DMS153 (cell line): ENCODE measurements around the gene LMO4.

Experiments
- DNase-seq: peaks from one replicate; lab custom pipeline; 2025; lab: John Stamatoyannopoulos, UW

The LMO4 gene

GRCh38 chr1:87327376-87328271, 1.1 kb upstream of the LMO4 start:
- DNase-seq, result no peak

DNA sequence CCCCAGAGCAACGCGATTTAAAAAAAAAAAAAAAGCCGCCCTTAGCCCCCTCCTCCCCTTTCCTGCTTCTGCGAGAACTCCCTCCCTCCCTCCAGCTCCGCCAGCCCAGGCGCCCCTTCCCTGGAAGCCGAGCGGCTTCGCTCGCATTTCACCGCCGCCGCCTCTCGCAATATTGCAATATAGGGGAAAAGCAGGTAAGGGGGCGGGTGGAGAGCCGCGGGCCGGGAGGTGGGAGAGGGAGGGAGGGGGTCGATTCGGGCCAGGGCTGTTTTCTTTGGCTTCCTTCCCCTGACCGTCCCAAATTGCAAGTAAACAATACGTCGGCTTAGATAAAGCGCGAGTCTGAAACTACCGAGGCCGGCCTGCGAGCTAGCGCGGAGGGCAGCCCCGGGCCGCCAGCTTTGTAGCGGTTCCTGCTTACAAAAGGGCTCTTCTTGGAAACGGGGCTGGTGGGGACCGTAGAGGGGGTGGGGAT, 408 bp downstream of the LMO4 start:
- DNase-seq, result no peak

GRCh38 chr1:87329526-87330056, 911 bp downstream of the LMO4 start:
- DNase-seq, result no peak

- DNase-seq, result no peak
Observed at GRCh38 chr1:87330057-87330884, 1.6 kb downstream of the LMO4 start.

DNA sequence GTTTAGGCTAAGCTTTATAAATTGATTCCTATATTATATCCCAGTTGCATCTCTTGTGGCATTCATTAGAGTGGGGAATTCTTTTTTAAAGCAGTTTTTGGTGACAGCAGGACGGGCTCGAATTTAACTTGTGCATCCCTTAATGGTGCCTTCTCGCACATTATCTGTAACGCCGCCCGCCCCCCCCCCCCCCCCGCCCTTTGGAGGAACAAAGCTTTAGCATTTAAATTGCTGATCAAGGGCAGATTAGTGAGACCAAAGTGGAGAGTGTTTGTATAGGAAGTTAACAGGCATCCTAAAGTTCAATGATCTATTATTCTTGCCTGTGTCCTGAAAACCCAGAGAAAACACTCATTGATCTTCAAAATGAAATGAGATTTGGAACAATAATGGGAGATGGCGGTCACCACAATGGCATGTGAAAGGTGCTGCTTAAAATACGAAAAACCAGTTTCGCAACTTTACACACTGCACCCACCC, 2.2 kb downstream of the LMO4 start:
- DNase-seq, result no peak

GRCh38 chr1:87331365-87332241, 2.9 kb downstream of the LMO4 start:
- peak; percentile 75 for DNase-seq

GRCh38 chr1:87333692-87334347, 5.1 kb downstream of the LMO4 start:
- DNase-seq, result no peak

- no peak for DNase-seq
Observed at GRCh38 chr1:87334351-87335174, 5.9 kb downstream of the LMO4 start.

DNA sequence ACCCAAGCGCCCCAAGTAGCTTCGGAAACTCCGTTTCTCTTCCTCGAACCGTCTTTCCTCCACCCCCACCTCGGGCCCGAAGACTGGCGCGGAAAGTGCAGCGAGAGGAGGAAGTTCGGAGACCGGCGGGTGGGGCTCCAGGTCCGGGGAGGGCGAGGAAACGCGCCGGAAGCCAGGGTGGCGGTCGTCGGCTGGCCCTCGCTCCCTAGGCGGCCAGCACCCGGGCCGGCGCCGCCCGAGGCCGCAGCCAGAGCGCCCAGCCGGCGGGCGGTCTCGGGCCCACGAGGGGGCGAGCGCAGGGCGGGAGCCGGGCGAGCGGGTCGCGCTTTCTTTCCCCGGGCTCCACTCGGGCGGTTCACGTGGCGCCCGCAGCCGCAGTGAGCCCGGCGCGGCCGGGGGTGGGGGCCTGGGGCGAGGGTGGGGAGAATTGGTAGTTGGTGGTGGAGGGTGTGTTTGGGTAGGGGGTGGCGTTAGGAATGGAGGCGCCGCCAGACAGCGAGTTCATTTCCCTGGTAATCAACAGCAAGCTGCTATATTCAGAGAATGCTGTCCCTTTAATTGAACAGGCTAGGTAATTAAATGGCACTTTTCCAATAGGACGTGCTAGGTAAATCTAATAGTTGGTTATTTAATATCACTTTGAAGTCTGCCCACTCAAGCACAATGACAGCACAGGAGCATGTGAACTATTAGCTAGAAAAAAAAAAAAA, 6.7 kb downstream of the LMO4 start:
- DNase-seq, result peak; percentile 27

- DNase-seq, result no peak
Observed at GRCh38 chr1:87336623-87337067, 8.0 kb downstream of the LMO4 start.

DNA sequence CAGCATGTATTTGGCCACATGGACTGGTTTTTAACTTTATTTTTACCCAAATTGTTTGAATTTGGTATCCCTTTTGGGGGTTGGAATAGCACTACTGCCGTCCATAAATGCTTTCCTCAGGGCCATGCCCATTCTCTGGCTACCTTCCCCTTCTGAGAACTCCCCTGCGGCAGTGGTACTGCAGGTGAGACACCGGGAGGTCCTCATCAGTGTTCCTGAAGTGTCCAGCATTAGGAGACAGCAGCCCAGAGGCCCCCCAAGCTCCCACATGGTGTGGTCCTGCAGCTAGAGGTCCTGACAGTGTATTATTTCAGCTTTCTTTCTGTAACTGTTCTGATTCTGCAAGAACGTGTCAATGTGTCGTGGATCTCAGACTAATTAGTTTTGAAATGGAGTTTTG, 8.9 kb downstream of the LMO4 start:
- DNase-seq, result no peak

- DNase-seq, result no peak
Observed at GRCh38 chr1:87338566-87338965, 9.9 kb downstream of the LMO4 start.

- no peak for DNase-seq
Observed at GRCh38 chr1:87344231-87344630, 15.6 kb downstream of the LMO4 start.

GRCh38 chr1:87346130-87346814, 17.6 kb downstream of the LMO4 start:
- no peak for DNase-seq

- DNase-seq, result peak; percentile 56
Observed at GRCh38 chr1:87348341-87349019, 19.8 kb downstream of the LMO4 start.

DNA sequence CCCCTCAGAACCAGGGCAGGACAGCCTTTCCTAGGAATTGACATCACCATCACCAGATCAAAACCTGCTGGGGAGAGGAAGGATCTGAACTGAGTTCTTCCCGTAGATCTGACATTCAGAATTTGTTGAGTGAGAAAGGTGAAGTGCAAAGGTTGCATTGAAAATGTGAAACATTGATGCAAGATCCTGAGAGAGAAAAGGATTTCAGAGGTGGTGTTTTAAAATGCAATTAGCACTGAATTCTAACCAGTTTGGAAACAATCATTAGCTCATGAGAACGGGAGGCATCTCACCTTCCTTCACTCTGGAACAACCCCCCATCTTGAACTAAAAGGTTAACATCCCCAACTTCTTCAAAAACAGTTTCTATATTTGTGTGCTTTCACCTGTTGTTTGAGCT, 20.4 kb downstream of the LMO4 start:
- DNase-seq, result no peak

DNA sequence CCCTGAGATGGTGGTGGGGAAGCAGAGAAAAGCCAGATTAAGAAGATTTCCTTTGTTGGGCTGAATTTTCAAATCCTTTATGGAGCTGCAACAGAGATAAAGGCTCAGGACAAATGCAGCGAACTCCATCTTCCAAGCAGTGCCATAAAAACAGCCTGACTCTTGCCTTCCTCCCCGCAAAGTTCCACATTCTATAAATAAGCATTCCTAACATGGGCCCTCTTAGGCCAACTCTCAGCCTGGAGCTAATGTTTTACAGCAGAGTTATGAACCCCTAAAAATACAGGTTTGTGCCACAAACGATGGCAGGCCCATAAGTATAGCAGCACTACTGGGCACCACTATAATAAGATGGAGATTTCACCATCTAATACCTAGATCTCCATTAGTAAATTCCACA, 27.2 kb downstream of the LMO4 start:
- no peak for DNase-seq

- DNase-seq, result no peak
Observed at GRCh38 chr1:87356591-87356990, 27.9 kb downstream of the LMO4 start.
